Stomach (tissue), 9 donors: ENCODE data around the gene TRIM62. TPM values are rescaled to one million over a fixed set of nuclear protein-coding genes. Genes with fewer than 3 reads are reported as not detected.

Source experiments
- DNase-seq, 2 donors: peaks; one replicate each; pipeline versions ENCODE4 v3.0.0 to v3.0.0-alpha.2; 2013 to 2019
- H3K27ac ChIP-seq, 5 donors: fragments of 200-600 bp in 4 of 5; sonication (generic) in 4 of 5; one replicate each; pipeline ENCODE4 v1.5.1; 2013 to 2019; ENCODE audit warnings: mild to moderate bottlenecking in 1 of 5, moderate library complexity in 1 of 5
- H3K27me3 ChIP-seq, 3 donors: fragments of 200-600 bp; sonication (generic); one replicate each; pipeline ENCODE4 v1.5.1; 2017 to 2019; ENCODE audit warnings: mixed run types in 1 of 3
- H3K36me3 ChIP-seq, 4 donors: fragments of 200-600 bp; sonication (generic); 1 replicate in 3 of 4; 2 replicates in 1 of 4; pipeline ENCODE4 v1.5.1; 2016 to 2019
- H3K4me1 ChIP-seq, 4 donors: fragments of 200-600 bp; sonication (generic); one replicate each; pipeline ENCODE4 v1.5.1; 2016 to 2019
- H3K4me3 ChIP-seq, 4 donors: fragments of 200-600 bp; sonication (generic) in 3 of 4; one replicate each; pipeline ENCODE4 v1.5.1; 2016 to 2019; ENCODE audit warnings: mild to moderate bottlenecking in 1 of 4
- H3K9me3 ChIP-seq, 4 donors: fragments of 200-600 bp; sonication (generic); one replicate each; pipeline ENCODE4 v1.5.1; 2016 to 2019
- EP300 ChIP-seq: sonication (generic); formaldehyde crosslinking; IDR thresholded peaks from one replicate; pipeline ENCODE4 v1.6.1; 2017; ENCODE audit warnings: antibody characterized with exemption
- POLR2A ChIP-seq, 4 donors: fragments of 450-650 bp; IDR thresholded peaks; one replicate each; pipeline ENCODE4 v1.6.1; 2016; ENCODE audit warnings: antibody characterized with exemption in 4 of 4, control low read depth in 2 of 4, mild to moderate bottlenecking in 1 of 4, moderate library complexity in 1 of 4
- POLR2AphosphoS5 ChIP-seq, 3 donors: sonication (generic); formaldehyde crosslinking; IDR thresholded peaks; one replicate each; pipeline ENCODE4 v1.6.1; 2016; ENCODE audit warnings: antibody characterized with exemption in 3 of 3
- WGBS, 5 donors: extraction: QIAGEN DNeasy Blood & Tissue Kit in 3 of 5; methylation state at CpG; one replicate each; pipeline versions ENCODE4 v1.1.5 to v1.1.7; 2013 to 2018; 5-methylcytosine and 5-hydroxymethylcytosine counted together
- intact Hi-C: fragments of 100-400 bp; cut with DNase I; formaldehyde crosslinking; loops from one replicate; pipeline ENCODE4 v1.15.1; 2023; ENCODE audit warnings: low total_unique reads
- polyA plus RNA-seq, 3 donors: library from polyadenylated mRNA; stranded (reverse); fragments of 200-250 nt; gene quantifications; one replicate each; pipeline ENCODE4 v1.2.3, GENCODE V29; 2013
- total RNA-seq, 5 donors: library from RNA; depleted of rRNA; stranded (reverse); fragments of >200 nt; gene quantifications; one replicate each; pipeline versions ENCODE4 v1.1.0 to v1.2.3, GENCODE V29; 2014 to 2016
- TF ChIP-seq, protein P1 (sequence below), 7 experiments: fragments of 450-650 bp in 4 of 7; fragments of 200-600 bp in 3 of 7; sonication (generic) in 3 of 7; IDR thresholded peaks; one replicate each; pipeline ENCODE4 v1.5.1; 2016 to 2019; ENCODE audit warnings: antibody characterized with exemption in 7 of 7, control low read depth in 2 of 7, mild to moderate bottlenecking in 1 of 7
- donor health status: healthy with polysubstance abuse.
- donor health status: Bipolar disorder and iron deficiency.
- donor health status: healthy.

The TRIM62 gene
- total and polyA plus RNA-seq, 8 donors = 0.76 to 18.1 (median 3.1) TPM

GRCh38 chr1:33097762-33098161 is 84.1 kb downstream of the TRIM62 start:
- Histone ChIP-seq H3K27ac (no peak overlapping the region), H3K36me3 (peaks cover 0 to 24% (median 8%) of the 10 kb centered on the region in 4 donors), H3K4me1 (peaks cover 0 to 20% (median 9%) of the 10 kb centered on the region in 4 donors), H3K27me3 (no peaks in the 10 kb centered on the region), H3K9me3 (no peaks in the 10 kb centered on the region), H3K4me3 (no peak overlapping the region)
- no peak for DNase-seq
- TF ChIP-seq, protein P1, sequence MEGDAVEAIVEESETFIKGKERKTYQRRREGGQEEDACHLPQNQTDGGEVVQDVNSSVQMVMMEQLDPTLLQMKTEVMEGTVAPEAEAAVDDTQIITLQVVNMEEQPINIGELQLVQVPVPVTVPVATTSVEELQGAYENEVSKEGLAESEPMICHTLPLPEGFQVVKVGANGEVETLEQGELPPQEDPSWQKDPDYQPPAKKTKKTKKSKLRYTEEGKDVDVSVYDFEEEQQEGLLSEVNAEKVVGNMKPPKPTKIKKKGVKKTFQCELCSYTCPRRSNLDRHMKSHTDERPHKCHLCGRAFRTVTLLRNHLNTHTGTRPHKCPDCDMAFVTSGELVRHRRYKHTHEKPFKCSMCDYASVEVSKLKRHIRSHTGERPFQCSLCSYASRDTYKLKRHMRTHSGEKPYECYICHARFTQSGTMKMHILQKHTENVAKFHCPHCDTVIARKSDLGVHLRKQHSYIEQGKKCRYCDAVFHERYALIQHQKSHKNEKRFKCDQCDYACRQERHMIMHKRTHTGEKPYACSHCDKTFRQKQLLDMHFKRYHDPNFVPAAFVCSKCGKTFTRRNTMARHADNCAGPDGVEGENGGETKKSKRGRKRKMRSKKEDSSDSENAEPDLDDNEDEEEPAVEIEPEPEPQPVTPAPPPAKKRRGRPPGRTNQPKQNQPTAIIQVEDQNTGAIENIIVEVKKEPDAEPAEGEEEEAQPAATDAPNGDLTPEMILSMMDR (IDR thresholded peaks at IDR 0.05) = no peak
- TF ChIP-seq POLR2A (IDR thresholded peaks at IDR 0.05) = no peak
- TF ChIP-seq EP300 = no peak
- no peak for TF ChIP-seq POLR2AphosphoS5 (IDR thresholded peaks at IDR 0.05)
- WGBS, 5 donors = 85 to 98% (median 95%) methylated on average over 4 of the region's 4 CpGs
- intact Hi-C loops = no loop called here

GRCh38 chr1:33097137-33097611 is 84.7 kb downstream of the TRIM62 start:
- H3K4me1 ChIP-seq = peaks cover 0 to 20% (median 9%) of the 10 kb centered on the region in 4 donors
- H3K36me3 ChIP-seq = peaks cover 0 to 22% (median 6%) of the 10 kb centered on the region in 4 donors
- no peak for DNase-seq
- TF ChIP-seq EP300 (no peak), POLR2AphosphoS5 (IDR thresholded peaks at IDR 0.05) (no peak), POLR2A (IDR thresholded peaks at IDR 0.05) (no peak)
- TF ChIP-seq, protein P1 (IDR thresholded peaks at IDR 0.05) = no peak
- H3K9me3 ChIP-seq = no peaks in the 10 kb centered on the region
- intact Hi-C loops = no loop called here
- 94 to 99% (median 97%) methylated on average over 3 of the region's 3 CpGs for WGBS, 5 donors
- no peaks in the 10 kb centered on the region for H3K27me3 ChIP-seq
- H3K27ac ChIP-seq = no peak overlapping the region
- no peak overlapping the region for H3K4me3 ChIP-seq

DNA sequence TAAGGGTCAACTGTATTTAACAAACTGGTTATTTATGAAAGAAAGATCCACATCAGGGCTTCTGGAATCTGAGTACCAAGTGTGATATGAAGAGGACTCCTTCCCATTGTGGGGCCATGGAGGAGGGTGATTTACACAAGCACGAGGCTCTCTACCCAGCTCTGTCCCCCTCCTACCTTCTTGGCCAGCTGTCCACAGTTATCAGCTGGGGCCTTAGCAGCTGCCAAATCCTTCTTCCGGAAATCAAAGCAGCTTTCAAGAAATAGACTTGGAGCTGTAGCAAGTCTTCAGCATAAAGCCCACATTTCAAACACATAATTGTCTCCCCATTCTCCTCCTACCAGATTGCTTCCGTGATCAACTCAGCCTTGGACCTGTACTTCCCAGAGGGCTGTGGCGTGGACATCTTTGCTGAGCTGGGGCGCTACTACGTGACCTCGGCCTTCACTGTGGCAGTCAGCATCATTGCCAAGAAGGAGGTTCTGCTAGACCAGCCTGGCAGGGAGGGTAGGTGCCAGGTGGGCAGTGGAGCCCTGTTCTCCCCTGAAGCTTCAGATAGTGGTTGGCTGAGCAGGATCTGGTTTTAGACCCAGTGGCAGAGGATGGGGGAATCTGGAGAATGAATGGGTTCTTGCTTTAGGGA is 85.4 kb downstream of the TRIM62 start:
- Histone ChIP-seq H3K4me1 (peaks cover 0 to 20% (median 9%) of the 10 kb centered on the region in 4 donors), H3K27me3 (no peaks in the 10 kb centered on the region), H3K4me3 (no peak overlapping the region), H3K36me3 (peaks cover 0 to 16% (median 4%) of the 10 kb centered on the region in 4 donors), H3K27ac (peak overlapping the region in 1 of 5 donors; percentile 9), H3K9me3 (no peaks in the 10 kb centered on the region)
- WGBS, 5 donors = 35 to 60% (median 38%) methylated on average over 7 of the region's 7 CpGs
- DNase-seq = peak in 1 of 2 donors; percentile 39
- TF ChIP-seq EP300 (no peak), POLR2A (IDR thresholded peaks at IDR 0.05) (no peak), POLR2AphosphoS5 (IDR thresholded peaks at IDR 0.05) (no peak)
- TF ChIP-seq, protein P1 (IDR thresholded peaks at IDR 0.05) = no peak
- intact Hi-C loops = no loop called here

Other genes starting within 250 kb of the TRIM62 start
- gene RNF19B, start 217.2 kb downstream of the TRIM62 start, total RNA-seq = 10 to 100 TPM in 3 of 5 donors, 1 to 10 TPM in 1, under 1 TPM in 1; 0.58 to 29.5 (median 10.3) TPM
- gene RNF19B, start 217.2 kb downstream of the TRIM62 start, polyA plus RNA-seq = 10 to 100 TPM in 1 of 3 donors, 1 to 10 TPM in 2; 9.1 to 10.4 (median 9.1) TPM
- gene AK2, start 145.2 kb downstream of the TRIM62 start, total RNA-seq = 100 to 1,000 TPM in 4 of 5 donors, 10 to 100 TPM in 1; 71.0 to 263 (median 124) TPM
- gene AK2, start 145.2 kb downstream of the TRIM62 start, polyA plus RNA-seq = 100 to 1,000 TPM in 2 of 3 donors, 10 to 100 TPM in 1; 98.8 to 129 (median 107) TPM
- gene AZIN2, start 100.9 kb downstream of the TRIM62 start, total RNA-seq = 10 to 100 TPM in 2 of 5 donors, 1 to 10 TPM in 2, not detected in 1; 2.0 to 39.7 (median 6.8) TPM
- gene AZIN2, start 100.9 kb downstream of the TRIM62 start, polyA plus RNA-seq = 1 to 10 TPM in 2 of 3 donors, under 1 TPM in 1; 0.61 to 2.0 (median 1.1) TPM
- 10 to 100 TPM in 1 of 5 donors, 1 to 10 TPM in 4; 1.3 to 49.8 (median 1.8) TPM for gene ZNF362, start 74.4 kb upstream of the TRIM62 start, total RNA-seq
- 10 to 100 TPM; 10.1 to 12.6 (median 11.8) TPM for gene ZNF362, start 74.4 kb upstream of the TRIM62 start, polyA plus RNA-seq
- gene A3GALT2, start 139.1 kb upstream of the TRIM62 start, total RNA-seq = not detected
- not detected for gene A3GALT2, start 139.1 kb upstream of the TRIM62 start, polyA plus RNA-seq
- gene PHC2, start 249.1 kb upstream of the TRIM62 start, total RNA-seq = 100 to 1,000 TPM in 3 of 5 donors, 10 to 100 TPM in 2; 72.0 to 123 (median 107) TPM
- 100 to 1,000 TPM in 2 of 3 donors, 10 to 100 TPM in 1; 70.8 to 140 (median 121) TPM for gene PHC2, start 249.1 kb upstream of the TRIM62 start, polyA plus RNA-seq